Activated naive CD8-positive, alpha-beta T cell treated with anti-CD3 and anti-CD28 coated beads for 36 hours (primary cell): Measurements from ENCODE around the gene DKKL1. TPM values are rescaled to one million over a fixed set of nuclear protein-coding genes. Genes with fewer than 3 reads are reported as not detected.

Experiments
- DNase-seq: peaks from one replicate; pipeline ENCODE4 v3.0.0; 2021
- H3K27ac Mint-ChIP-seq: one replicate; pipeline ENCODE4 v1.8.0; 2022; ENCODE audit warnings: mild to moderate bottlenecking, moderate library complexity, mixed read lengths
- H3K27me3 Mint-ChIP-seq: one replicate; pipeline ENCODE4 v1.8.0; 2022; ENCODE audit warnings: mild to moderate bottlenecking, mixed read lengths
- H3K36me3 Mint-ChIP-seq: one replicate; pipeline ENCODE4 v1.8.0; 2021; ENCODE audit warnings: mild to moderate bottlenecking, mixed read lengths
- H3K4me1 Mint-ChIP-seq: one replicate; pipeline ENCODE4 v1.8.0; 2021; ENCODE audit warnings: mixed read lengths
- H3K4me3 Mint-ChIP-seq: one replicate; pipeline ENCODE4 v1.8.0; 2022; ENCODE audit warnings: mild to moderate bottlenecking, moderate library complexity, mixed read lengths
- H3K9me3 Mint-ChIP-seq: one replicate; pipeline ENCODE4 v1.8.0; 2022; ENCODE audit warnings: mixed read lengths
- total RNA-seq, 2 experiments: library from RNA; stranded (reverse); gene quantifications; one replicate each; pipeline ENCODE4 v1.2.3, GENCODE V29; 2021

DKKL1 gene
- total RNA-seq, 2 experiments from 2014 or later = not detected

- Mint-ChIP-seq H3K27me3 (peaks cover 15% of the 10 kb centered on the region), H3K4me1 (peaks cover 20% of the 10 kb centered on the region), H3K36me3 (no peaks in the 10 kb centered on the region), H3K4me3 (no peak overlapping the region), H3K9me3 (no peaks in the 10 kb centered on the region), H3K27ac (no peak overlapping the region)
- no peak for DNase-seq
These were observed 50.6 kb downstream of the DKKL1 start for GRCh38 chr19:49414256-49414655.

GRCh38 chr19:49415102-49415809, 51.6 kb downstream of the DKKL1 start:
- H3K27ac Mint-ChIP-seq = no peak overlapping the region

GRCh38 chr19:49415810-49416200, 52.1 kb downstream of the DKKL1 start:
- Mint-ChIP-seq H3K4me3 (no peak overlapping the region), H3K27ac (no peak overlapping the region), H3K4me1 (peaks cover 10% of the 10 kb centered on the region), H3K36me3 (no peaks in the 10 kb centered on the region), H3K9me3 (no peaks in the 10 kb centered on the region), H3K27me3 (peaks cover 31% of the 10 kb centered on the region)
- no peak for DNase-seq

More at GRCh38 chr19:49415102-49415809, 51.6 kb downstream of the DKKL1 start:
- H3K27me3 Mint-ChIP-seq = peaks cover 25% of the 10 kb centered on the region
- H3K36me3 Mint-ChIP-seq = no peaks in the 10 kb centered on the region
- H3K4me1 Mint-ChIP-seq = peaks cover 10% of the 10 kb centered on the region
- DNase-seq = no peak
- H3K4me3 Mint-ChIP-seq = no peak overlapping the region
- H3K9me3 Mint-ChIP-seq = no peaks in the 10 kb centered on the region

- Mint-ChIP-seq H3K27ac (no peak overlapping the region), H3K27me3 (peaks cover 44% of the 10 kb centered on the region), H3K36me3 (no peaks in the 10 kb centered on the region), H3K4me1 (peaks cover 13% of the 10 kb centered on the region), H3K4me3 (no peak overlapping the region), H3K9me3 (no peaks in the 10 kb centered on the region)
- DNase-seq = no peak
These were observed 53.4 kb downstream of the DKKL1 start for GRCh38 chr19:49417088-49417487.

GRCh38 chr19:49418511-49418910, 54.8 kb downstream of the DKKL1 start:
- Mint-ChIP-seq H3K27me3 (peaks cover 55% of the 10 kb centered on the region), H3K36me3 (no peaks in the 10 kb centered on the region), H3K9me3 (no peaks in the 10 kb centered on the region), H3K4me3 (no peak overlapping the region), H3K4me1 (peaks cover 18% of the 10 kb centered on the region), H3K27ac (no peak overlapping the region)
- no peak for DNase-seq

GRCh38 chr19:49419173-49419572, 55.5 kb downstream of the DKKL1 start:
- Mint-ChIP-seq H3K27me3 (peaks cover 62% of the 10 kb centered on the region), H3K27ac (no peak overlapping the region), H3K9me3 (no peaks in the 10 kb centered on the region), H3K36me3 (no peaks in the 10 kb centered on the region), H3K4me3 (no peak overlapping the region), H3K4me1 (peaks cover 23% of the 10 kb centered on the region)
- no peak for DNase-seq

- no peaks in the 10 kb centered on the region for H3K36me3 Mint-ChIP-seq
- DNase-seq = no peak
- no peaks in the 10 kb centered on the region for H3K9me3 Mint-ChIP-seq
- no peak overlapping the region for H3K27ac Mint-ChIP-seq
- H3K4me3 Mint-ChIP-seq = peak overlapping the region; percentile 2
- H3K27me3 Mint-ChIP-seq = peaks cover 72% of the 10 kb centered on the region
- H3K4me1 Mint-ChIP-seq = peaks cover 25% of the 10 kb centered on the region
These were observed 56.5 kb downstream of the DKKL1 start for GRCh38 chr19:49420227-49420626.

- Mint-ChIP-seq H3K27me3 (peaks cover 82% of the 10 kb centered on the region), H3K27ac (no peak overlapping the region), H3K9me3 (no peaks in the 10 kb centered on the region), H3K4me3 (peak overlapping the region; percentile 47), H3K36me3 (no peaks in the 10 kb centered on the region), H3K4me1 (peaks cover 25% of the 10 kb centered on the region)
- peak; percentile 52 for DNase-seq
These were observed 57.6 kb downstream of the DKKL1 start for GRCh38 chr19:49421039-49421877.

- H3K4me3 Mint-ChIP-seq = no peak overlapping the region
- H3K9me3 Mint-ChIP-seq = no peaks in the 10 kb centered on the region
- H3K27me3 Mint-ChIP-seq = peaks cover 88% of the 10 kb centered on the region
- H3K27ac Mint-ChIP-seq = no peak overlapping the region
- peaks cover 28% of the 10 kb centered on the region for H3K4me1 Mint-ChIP-seq
- H3K36me3 Mint-ChIP-seq = no peaks in the 10 kb centered on the region
- no peak for DNase-seq
These were observed 58.2 kb downstream of the DKKL1 start for GRCh38 chr19:49421878-49422202.

GRCh38 chr19:49422407-49423070, 58.9 kb downstream of the DKKL1 start:
- DNase-seq = peak; percentile 67
- H3K4me1 Mint-ChIP-seq = peaks cover 32% of the 10 kb centered on the region
- peak overlapping the region; percentile 63 for H3K4me3 Mint-ChIP-seq
- H3K9me3 Mint-ChIP-seq = no peaks in the 10 kb centered on the region
- no peak overlapping the region for H3K27ac Mint-ChIP-seq
- no peaks in the 10 kb centered on the region for H3K36me3 Mint-ChIP-seq
- H3K27me3 Mint-ChIP-seq = peaks cover 90% of the 10 kb centered on the region

- H3K9me3 Mint-ChIP-seq = no peaks in the 10 kb centered on the region
These were observed 59.7 kb downstream of the DKKL1 start, which contains the start of gene PTH2 for GRCh38 chr19:49423071-49423984. Gene PTH2 (minus strand): TSS chr19:49423441. CDS start chr19:49423339, 102 bp downstream.

GRCh38 chr19:49423985-49424303, 60.3 kb downstream of the DKKL1 start:
- Mint-ChIP-seq H3K36me3 (no peaks in the 10 kb centered on the region), H3K4me1 (peaks cover 39% of the 10 kb centered on the region), H3K4me3 (peak overlapping the region; percentile 1), H3K27ac (no peak overlapping the region), H3K9me3 (no peaks in the 10 kb centered on the region), H3K27me3 (peaks cover 97% of the 10 kb centered on the region)
- peak; percentile 13 for DNase-seq

More at GRCh38 chr19:49423071-49423984, 59.7 kb downstream of the DKKL1 start, which contains the start of gene PTH2:
- Mint-ChIP-seq H3K27ac (no peak within 1 kb of the TSS), H3K36me3 (no peaks in the 10 kb centered on the region), H3K27me3 (peaks cover 96% of the 10 kb centered on the region), H3K4me3 (peak within 1 kb of the TSS; percentile 63), H3K4me1 (peaks cover 36% of the 10 kb centered on the region)
- DNase-seq = no peak
